Inferior parietal cortex (tissue), 1 donor: Measurements from ENCODE around the gene TYW1.
"Not testable (repeated sequence)": the region's sequence is repeated elsewhere in the genome, so short reads cannot be mapped to it uniquely, and the experiment has no call there.

Source experiments
- DNase-seq: peaks from one replicate; pipeline ENCODE4 v3.0.0-alpha.2; 2016; ENCODE audit errors: extremely low spot score

TYW1 gene

GRCh38 chr7:67046819-67047218 lies 50.2 kb downstream of the TYW1 start:
- DNase-seq = not testable (repeated sequence)

- DNase-seq = not testable (repeated sequence)
Observed at GRCh38 chr7:67049908-67050307, 53.3 kb downstream of the TYW1 start.

- not testable (repeated sequence) for DNase-seq
Observed at GRCh38 chr7:67052161-67052560, 55.5 kb downstream of the TYW1 start.

GRCh38 chr7:67056683-67057082 lies 60.0 kb downstream of the TYW1 start:
- no peak for DNase-seq

- DNase-seq = not testable (repeated sequence)
Observed at GRCh38 chr7:67061321-67061720, 64.7 kb downstream of the TYW1 start.

DNA sequence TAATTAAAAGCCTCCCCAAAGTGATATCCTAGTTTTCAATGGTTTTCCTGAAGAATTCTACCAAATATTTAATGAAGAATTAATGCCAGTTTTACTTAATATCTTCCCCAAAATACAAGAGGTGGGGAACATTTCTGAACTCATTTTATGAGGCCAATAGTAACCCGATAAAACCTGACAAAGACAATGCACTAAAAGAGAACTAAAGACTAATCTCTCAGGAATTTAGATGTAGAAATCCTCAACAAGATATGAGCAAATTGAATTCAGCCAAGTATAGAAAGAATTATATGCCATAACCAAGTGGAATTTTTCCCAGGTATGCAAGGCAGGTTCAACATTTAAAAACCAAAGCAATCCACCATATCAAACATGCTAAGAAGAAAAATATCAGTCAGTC lies 66.2 kb downstream of the TYW1 start:
- DNase-seq = not testable (repeated sequence)

- DNase-seq = not testable (repeated sequence)
Observed at GRCh38 chr7:67066950-67067622, 70.5 kb downstream of the TYW1 start.

- not testable (repeated sequence) for DNase-seq
Observed at GRCh38 chr7:67076120-67076519, 79.5 kb downstream of the TYW1 start.

DNA sequence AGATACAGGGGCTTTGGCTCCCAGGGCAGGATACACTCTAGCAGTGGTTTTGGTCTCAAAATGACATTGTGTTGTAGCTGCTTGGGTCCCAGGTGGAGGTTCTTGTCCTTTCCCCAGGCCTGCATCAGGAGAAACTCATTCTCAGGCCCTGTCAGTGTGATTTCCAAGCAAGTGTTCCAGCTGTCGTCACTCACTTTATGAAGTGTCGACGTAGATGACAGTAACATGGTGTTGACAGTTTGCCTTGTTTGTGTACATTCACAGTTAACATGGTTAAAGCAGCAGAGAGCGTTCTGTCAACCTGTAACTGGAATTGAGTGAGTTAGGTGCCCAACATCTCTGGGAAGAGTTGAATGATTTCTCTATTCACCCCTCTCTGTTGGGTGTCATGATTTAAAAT lies 86.2 kb downstream of the TYW1 start:
- not testable (repeated sequence) for DNase-seq

DNA sequence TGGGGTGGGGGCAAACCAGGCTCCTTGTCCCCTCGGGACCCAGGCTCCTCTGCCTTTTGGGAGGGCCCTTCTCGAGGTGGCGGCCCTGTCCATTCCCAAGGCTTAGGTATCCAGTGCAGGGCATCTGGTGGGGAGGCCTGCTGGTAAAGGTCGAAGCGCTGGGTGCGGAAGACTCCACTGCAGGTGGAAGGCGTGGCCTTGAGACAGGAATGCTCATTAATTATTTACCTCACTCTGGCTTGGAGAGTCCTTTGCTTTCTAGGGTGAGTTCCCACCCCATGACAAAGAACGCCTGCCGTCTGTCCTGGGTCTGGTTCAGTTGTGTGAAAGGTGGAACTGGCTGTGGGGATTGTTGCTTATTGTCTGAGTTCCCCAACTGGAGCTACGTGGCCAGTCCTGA lies 92.6 kb downstream of the TYW1 start:
- DNase-seq = not testable (repeated sequence)

DNA sequence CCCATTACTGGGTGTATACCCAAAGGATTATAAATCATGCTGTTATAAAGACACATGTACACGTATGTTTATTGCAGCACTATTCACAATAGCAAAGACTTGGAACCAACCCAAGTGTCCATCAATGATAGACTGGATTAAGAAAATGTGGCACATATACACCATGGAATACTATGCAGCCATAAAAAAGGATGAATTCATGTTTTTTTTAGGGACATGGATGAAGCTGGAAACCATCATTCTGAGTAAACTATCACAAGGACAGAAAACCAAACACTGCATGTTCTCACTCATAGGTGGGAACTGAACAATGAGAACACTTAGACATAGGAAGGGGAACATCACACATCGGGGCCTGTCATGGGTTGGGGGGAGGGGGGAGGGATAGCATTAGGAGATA lies 94.4 kb downstream of the TYW1 start:
- not testable (repeated sequence) for DNase-seq

GRCh38 chr7:67098031-67098430 lies 101.4 kb downstream of the TYW1 start:
- DNase-seq = not testable (repeated sequence)

- DNase-seq = not testable (repeated sequence)
Observed at GRCh38 chr7:67099406-67099805, 102.8 kb downstream of the TYW1 start.

DNA sequence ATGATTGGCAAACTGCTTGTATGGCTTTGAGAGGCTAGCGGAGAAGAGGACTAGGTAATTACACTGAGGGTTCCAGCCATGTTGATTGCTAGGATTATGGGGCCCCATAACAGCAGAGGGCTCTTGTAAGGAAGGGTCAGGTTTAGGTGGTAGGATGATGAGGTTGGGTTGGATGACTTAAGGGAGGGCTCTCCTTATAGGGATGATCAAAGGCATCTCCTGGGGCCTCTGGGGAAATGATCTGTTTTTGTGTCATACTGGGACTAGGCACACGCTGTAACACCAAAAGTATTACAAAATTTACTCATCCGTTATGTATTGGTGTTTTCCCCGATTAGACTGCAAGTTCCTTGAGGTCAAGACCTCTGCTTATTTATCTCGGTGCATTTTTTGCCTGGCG lies 103.4 kb downstream of the TYW1 start:
- DNase-seq = not testable (repeated sequence)

GRCh38 chr7:67100956-67101361 lies 104.3 kb downstream of the TYW1 start:
- no peak for DNase-seq

GRCh38 chr7:67104937-67105336 lies 108.3 kb downstream of the TYW1 start:
- DNase-seq = not testable (repeated sequence)

GRCh38 chr7:67105377-67105776 lies 108.7 kb downstream of the TYW1 start:
- no peak for DNase-seq

DNA sequence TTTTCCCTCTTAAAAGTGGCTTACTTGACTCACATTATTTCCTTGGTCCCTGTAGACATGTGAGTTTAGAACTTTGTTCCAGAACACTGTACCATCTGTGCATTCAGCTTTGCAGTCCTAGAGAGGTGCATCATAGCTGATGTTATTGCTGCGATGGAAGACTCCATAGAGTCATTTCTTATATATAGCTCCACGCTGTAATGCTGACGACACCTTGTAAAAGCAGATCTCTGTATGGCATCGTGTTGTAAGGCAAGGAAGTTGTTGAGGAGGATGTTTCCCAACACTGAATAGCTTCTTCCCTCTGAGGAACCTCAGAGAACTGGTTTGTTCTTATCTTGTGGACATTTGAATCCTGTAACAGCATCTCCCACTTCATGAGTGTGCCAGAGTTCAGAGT lies 109.6 kb downstream of the TYW1 start:
- not testable (repeated sequence) for DNase-seq

DNA sequence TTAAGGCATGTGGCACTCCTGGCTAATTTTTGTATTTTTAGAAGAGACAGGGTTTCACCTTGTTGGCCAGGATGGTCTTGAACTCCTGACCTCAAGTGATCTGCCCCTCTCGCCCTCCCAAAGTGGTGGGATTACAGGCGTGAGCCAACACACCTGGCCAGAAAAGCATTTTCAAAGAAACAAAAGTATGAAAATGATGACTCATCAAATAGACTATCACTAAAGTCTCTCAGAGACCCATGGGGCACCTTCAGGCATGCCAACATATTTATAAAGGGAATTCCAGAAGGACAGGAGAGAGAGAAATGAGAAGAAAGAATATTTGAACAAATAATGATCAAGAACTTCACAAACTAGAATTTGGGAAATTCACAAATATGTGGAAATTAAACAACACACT lies 114.7 kb downstream of the TYW1 start:
- DNase-seq = not testable (repeated sequence)

DNA sequence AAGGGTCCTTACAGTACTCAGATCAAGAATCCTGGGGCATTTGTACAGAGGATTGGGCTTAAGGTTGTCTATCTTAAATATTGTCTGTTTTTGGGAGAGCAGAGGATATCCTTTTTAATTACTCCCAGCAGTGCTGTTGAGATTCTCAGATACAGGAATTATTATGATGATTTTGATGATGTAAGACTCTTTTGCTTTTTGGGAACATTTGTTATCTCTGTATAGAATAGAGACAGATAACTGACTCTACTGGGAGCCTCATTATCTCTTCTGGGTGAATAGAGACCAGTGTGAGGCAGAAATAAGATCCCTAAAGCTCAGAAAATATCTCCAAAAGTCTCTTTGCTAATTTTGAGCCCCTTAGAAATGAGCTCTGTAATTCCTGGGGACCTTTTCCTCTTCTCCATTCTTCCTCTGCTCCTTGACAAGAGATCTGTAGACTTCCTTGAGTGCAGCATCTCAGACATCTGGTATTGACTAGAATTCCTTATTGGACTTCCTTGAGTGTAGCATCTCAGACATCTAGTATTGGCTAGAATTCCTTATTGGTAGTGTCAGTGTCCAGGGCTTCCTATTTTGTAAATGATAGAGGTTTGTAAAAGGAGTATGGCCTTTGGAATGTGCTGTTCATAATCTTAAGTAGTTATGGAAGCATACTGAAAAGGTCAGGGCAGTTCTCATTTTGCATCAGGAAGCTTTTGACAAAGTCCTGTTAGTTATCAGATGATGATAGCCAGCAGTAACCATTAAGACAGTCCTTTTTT lies 118.0 kb downstream of the TYW1 start:
- DNase-seq = not testable (repeated sequence)

GRCh38 chr7:67120491-67120890 lies 123.9 kb downstream of the TYW1 start:
- not testable (repeated sequence) for DNase-seq

DNA sequence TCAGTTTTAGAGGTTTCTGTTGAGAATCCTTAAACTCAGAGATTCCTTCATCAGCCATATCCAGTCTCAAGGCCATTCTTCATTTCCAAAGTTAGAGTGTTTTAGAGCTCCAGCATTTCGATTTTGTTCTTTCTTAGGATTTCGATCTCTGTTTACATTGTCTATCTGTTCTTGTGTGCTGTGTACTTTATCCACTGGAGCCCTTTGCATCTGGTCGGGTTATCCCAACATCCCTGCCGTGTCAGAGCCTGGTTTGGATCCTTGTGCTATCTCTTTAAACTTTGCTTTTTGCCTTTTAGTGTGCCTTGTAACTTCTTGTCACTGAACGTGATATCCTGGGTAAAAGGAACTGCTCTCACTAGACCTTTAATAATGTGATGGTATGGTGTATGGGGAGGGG lies 131.6 kb downstream of the TYW1 start:
- not testable (repeated sequence) for DNase-seq

- DNase-seq = not testable (repeated sequence)
Observed at GRCh38 chr7:67130766-67131165, 134.1 kb downstream of the TYW1 start.
